Stimulated activated CD8-positive, alpha-beta memory T cell treated with anti-CD3 and anti-CD28 coated beads, Interleukin-15, amount 100 ng/mL, for 48 hours (primary cell): Measurements from ENCODE around the gene ANKRD16.
"Not testable (repeated sequence)": the region's sequence is repeated elsewhere in the genome, so short reads cannot be mapped to it uniquely, and the experiment has no call there.

Source experiments
- DNase-seq, 2 donors: peaks; one replicate each; pipeline ENCODE4 v3.0.0-alpha.2; 2020; ENCODE audit warnings: low read depth in 2 of 2

Gene ANKRD16

DNA sequence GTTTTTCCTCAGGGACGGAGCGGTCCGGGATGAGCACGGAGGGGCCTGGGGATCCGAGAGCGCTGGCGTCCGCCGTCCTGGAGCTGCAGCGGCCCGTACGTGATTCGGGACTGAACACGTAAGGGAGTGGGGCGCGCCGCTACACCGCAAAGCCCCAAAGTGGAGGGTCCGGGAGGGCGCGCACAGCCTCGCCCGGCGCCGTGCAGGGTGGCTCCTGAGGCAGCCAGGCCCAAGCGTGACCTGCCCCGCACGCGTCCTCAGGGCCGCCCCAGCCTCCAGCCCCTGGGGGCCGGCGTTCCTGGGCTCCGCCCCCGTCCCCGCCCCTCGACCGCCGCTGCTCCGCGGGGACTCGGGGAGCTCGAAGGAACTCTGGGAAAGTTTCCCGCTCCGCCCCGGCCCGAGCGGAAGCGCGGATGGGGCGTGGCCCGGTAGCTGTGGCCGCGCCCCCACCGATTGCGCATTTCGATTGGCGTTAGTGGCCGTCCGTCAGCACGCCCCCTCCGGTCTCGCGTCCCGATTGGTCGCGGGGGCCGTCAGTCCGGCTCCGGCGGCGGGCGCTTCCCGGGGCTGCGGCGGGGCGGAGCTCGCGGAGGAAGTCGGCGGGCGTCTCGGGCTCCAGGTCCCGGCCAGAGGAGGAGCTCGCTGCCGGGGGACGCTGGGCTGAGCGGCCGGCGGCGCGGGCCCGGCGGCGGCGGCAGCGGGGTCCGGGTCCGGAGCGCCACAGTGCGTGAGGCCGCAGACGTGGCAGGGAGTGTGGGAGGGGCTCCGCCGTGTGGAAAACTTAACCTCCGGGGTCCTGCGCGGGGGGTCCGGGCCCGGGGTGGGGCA lies at the start of gene ANKRD16, which contains the start of gene FBH1:
TSS of gene ANKRD16 (minus strand) at position 270 of the 828 bp plus-strand sequence. CDS start 539 bp downstream, outside the sequence.
TSS of gene FBH1 (plus strand) at position 620 of the 828 bp plus-strand sequence. CDS start at position 723, 103 bp downstream.
- DNase-seq = peak; percentile 98 to 99

DNA sequence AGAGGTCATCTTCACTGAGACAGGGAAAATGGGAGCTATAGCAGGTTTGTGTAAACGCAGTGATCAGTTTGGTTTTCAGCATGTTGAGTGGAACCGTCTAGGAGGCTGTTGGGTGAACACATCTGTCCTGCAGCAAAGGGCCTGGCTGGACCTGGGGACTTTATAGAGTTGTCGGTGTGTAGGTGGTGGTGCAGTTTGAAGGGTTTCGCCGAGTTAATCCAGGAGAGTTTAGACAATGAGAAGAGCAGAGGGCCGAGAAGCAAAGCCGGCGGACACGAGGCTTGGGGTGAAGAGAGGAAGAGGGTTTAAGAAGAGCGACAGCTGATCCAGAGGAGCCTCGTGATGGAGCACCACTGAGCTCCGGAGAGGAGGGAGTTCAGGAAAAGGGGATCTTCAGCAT lies 48.6 kb upstream of the ANKRD16 start:
- no peak for DNase-seq

DNA sequence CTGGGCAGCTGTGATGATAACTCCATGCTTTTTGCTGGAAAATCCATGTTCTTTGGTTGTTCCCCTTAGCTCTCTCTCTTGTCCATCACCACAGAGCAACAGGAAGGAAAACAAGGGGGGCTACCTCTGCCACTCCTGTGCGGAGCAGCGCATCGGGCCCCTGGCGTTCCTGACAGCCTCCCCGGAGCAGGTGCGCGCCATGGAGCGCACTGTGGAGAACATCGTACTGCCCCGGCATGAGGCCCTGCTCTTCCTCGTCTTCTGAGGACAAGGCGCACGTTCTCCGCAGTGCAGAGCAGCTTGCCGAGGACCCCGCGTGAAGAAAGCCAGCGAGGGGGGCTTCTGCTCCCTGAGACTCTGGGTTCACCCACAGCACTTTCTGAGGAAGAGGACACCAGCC lies 47.3 kb upstream of the ANKRD16 start:
- DNase-seq = no peak

DNA sequence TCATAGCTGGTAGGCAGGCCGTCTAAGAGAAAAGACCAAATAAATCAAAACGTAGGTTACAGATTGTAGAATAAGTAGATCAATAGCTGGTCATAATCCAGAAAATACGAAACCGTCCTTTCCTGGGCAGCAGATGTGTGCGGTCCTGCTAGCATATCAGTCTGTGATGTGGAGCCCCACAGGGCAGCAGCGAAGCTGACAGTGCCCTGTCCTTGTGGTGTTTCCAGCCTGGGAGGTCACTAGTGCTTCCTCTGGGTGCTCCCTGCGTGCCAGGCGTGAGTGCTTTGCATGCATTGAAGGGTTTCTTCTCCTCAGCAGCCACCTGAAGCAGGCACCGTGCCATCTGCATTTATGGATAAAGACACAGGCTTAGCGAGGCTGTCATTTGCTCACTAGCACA lies 45.9 kb upstream of the ANKRD16 start:
- DNase-seq = no peak

DNA sequence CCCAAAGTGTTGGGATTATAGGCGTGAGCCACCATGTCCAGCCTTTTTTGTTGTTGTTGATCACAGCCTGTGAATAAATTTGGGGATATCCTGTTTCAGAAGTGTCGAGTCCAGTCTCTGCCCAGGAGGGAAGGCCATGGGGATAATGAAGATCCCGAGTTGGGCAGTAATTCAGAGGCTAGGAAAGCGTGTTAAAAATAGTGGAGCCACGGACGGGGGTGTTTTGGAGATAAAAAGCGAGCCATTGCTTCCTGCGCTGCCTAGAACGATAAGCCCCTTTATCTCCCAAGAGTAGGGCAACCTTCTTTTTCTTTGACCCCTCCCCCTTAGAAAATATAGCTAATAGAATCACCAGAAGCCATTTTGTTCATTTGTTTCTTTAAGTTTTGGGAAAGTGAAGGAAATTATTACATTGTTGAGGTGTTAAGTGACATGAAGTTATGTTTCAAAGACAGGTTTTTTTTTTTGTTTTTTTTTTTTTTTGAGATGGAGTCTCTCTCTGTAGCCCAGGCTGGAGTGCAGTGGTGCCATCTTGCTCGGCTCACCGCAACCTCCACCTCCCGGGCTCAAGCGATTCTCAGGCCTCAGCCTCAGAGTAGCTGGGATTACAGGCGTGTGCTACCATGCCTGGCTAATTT lies 44.3 kb upstream of the ANKRD16 start:
- DNase-seq = no peak

DNA sequence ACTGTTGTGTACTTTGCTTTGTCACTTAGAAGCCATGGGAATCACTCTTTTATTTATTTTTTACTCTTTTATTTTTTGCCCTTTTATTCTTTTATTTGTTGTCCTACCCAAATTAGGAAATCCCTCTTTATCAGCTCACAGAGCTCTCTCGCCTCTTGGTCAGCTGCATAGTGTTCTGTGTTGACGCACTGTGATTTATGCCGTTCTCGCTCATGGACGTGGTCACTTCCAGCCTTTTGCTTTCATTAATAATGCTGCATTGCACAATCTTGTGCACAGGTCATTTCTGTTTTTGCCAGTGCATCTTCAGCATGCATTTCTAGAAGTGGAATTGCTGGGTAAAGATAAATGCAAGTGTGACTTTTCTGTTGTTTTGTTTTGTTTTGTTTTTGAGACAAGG lies 42.7 kb upstream of the ANKRD16 start:
- no peak for DNase-seq

DNA sequence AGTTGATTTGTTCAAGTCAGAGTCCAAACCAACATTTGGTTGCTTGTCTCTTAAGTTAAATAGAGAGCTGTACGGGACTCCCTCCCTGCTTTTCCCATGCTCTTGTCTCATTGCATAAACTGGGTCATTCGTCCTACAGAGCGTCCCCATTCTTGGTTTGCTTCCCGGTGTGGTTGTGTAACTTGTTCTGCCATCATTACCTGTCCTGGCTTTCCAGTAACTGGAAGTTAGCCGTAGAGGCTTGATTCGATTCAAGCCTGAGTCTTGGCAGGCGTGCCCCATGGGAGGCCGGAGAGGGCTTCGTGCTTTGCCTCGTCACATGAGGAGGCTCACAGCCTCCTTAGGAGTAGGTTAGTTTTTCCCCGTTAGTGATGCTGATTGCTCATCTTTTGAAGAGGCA lies 40.6 kb upstream of the ANKRD16 start:
- no peak for DNase-seq

DNA sequence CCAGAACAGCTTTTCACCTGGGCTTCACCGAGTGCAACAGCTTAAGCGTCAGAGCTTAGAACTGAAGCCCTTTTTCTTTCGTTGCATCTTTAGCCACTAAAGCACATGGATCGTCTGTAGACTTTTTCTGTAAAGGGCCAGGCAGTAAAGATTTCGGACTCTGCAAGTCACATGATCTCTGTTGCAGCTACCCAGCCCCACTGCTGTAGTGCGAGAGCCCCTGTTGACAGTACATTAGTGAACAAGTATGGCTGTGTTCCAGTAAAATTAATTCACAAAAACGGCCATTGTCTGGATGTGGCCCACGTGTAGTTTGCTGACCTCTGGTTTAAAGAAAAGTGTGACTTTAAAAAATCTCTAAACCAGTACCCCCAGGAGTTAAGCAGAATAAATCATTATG lies 39.7 kb upstream of the ANKRD16 start:
- no peak for DNase-seq

DNA sequence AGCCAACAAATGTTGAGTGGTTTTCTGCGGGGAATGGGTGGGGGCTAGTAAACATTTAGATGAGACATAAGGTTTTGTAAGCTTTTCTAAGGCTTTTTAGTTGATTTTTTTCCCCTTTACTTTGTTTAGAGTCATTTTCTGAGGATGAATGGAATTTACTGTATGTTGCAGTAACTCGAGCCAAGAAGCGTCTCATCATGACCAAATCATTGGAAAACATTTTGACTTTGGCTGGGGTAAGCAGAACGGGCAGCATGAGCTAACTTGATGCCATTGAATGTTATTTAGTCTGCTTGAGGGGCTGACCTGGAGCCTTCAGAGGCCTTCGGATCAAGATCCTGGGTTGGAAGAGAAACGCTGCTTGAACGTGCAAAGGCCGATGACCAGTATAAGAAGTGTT lies 37.6 kb upstream of the ANKRD16 start:
- no peak for DNase-seq

DNA sequence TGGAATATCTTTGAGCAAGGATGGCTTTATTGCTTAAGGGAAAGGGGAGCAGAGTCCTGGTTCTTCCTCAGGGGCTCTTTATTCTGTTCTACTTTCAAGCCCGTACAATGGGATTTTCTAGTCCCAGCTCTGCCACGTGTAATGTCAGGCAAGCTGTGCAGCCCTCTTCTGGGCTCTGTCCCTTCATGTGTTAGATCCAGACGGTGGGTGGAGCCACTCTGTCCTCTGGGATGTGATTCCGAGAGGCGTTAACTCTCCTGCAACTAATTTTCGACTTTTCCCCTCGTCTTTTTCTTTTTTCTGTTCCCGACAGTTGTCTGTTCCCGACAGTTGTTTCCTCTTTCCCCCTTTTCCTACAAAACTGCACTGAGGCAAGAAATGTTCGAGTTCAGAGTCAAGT lies 35.2 kb upstream of the ANKRD16 start:
- no peak for DNase-seq

DNA sequence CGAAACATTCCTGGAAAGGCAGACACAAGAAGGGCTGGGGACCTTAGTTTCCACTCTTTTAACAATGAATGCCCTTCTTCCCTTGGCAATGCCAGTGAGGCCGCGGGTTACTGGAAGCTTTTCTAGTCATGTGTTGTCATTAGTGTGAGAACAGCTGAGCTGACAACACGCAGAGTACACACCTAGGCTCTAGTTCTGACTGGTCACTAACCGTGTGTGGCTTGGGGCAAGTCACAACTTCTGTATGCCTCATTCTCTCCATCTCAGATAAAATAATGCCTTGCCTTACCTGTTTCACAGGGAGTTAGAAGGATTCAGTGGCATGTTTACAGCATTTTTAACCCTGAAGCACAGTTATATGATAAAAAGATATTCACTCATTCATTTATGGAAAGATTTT lies 32.1 kb upstream of the ANKRD16 start:
- DNase-seq = no peak

DNA sequence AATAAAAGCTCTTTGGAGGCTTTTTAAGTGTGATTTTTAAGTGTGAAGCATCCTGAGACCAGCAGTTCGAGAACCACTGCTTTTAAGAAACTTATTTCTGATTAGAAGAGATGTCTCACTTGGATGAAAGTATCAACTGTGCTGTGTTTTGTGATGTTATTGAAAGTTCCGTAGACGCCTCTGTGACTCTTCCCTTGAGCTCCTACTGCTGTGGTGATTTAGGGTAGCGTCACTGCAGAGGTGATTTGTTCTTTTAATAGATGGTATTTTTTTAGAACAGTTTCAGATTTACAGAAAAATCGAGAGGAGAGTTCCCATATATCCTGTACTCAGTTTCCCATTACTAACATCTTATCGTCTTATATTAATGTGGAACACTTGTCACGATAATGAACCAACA lies 29.9 kb upstream of the ANKRD16 start:
- no peak for DNase-seq

DNA sequence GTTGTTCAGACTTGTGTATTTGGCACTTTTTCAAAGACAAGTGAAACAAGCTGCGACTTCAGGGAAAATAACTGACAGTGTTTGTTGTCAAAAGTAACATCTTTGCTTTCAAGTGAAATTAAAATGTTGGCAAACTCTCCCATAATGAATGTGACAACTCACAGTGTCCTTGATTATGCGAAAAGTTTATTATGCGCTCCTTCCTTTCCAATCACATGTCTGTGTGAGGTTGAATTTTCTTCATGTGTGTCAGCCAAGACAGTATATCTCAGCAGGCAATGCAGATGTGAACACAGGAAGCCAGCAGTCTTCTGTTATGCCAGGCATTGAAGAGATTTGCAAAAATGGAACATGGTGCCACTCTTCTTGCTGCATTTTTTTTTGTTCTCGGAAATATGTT lies 29.1 kb upstream of the ANKRD16 start:
- DNase-seq = no peak

DNA sequence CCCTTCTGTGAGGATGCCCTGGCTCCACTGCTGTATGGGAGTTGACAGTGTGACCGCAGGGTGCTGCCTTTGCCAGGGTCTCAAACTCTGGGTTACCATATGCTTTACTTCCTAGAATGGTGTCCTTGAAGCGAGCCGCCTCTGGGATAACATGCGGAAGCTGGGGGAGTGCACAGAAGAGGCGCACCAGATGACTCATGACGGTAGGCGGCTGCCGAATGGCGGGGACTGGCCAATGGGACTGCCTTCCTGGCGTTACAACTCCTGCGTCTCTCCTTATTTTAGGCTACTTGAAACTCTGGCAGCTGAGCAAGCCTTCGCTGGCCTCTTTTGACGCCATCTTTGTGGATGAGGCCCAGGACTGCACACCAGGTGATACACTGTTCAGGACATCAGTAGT lies 27.6 kb upstream of the ANKRD16 start:
- no peak for DNase-seq

DNA sequence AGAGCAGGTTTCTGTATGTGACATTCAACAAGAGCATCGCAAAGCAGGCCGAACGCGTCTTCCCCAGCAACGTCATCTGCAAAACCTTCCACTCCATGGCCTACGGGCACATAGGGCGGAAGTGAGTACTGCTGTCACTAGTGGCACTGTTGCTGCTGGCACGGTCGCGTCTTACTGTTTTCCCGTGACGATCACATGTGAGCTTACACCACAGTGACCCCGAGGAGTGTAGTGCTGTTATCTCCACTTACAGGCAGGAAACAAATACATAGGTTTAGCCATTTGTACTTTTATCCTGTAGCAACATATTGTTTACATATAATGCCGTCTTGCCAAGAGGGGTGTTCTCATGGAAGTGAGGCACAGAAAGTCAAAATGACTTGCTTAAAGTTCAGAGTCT lies 25.8 kb upstream of the ANKRD16 start:
- no peak for DNase-seq

DNA sequence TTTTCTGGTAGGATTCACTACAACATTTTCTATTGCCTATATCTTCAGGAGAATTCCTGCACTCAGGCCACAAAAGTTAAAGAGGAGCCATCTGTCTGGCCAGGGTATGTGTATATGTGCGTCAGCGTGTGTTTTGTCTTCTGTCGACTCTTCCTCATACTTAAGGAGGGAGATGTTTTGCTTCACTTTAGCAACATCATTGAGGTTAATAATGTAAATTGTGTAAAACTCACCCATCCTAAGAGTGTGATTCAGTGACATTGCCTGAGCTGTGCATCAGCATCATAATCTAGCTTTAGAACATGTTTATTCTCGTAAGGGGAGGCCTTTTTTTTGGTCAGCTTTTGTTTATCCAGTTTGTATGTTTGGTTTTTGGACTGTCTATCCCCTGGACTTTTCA lies 24.0 kb upstream of the ANKRD16 start:
- no peak for DNase-seq

DNA sequence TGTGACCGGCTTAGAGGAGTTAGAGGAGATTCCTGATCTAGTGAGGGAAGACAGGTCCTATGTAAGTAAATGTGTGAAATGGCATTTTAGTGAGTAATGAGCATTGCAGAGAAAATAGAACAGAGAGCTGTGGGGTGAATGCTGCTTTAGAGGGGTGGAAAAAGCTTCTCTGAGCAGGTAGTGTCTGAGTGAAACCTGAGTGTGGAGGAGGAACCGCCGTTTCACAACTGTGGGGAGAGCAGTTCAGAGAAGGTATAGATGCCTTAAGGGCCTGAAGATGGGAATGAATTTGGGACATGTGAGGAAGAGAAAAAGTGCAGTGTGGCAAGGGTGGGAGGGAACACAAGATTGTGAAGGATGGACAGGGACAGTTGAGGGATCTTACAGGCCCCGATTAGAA lies 22.0 kb upstream of the ANKRD16 start:
- no peak for DNase-seq

DNA sequence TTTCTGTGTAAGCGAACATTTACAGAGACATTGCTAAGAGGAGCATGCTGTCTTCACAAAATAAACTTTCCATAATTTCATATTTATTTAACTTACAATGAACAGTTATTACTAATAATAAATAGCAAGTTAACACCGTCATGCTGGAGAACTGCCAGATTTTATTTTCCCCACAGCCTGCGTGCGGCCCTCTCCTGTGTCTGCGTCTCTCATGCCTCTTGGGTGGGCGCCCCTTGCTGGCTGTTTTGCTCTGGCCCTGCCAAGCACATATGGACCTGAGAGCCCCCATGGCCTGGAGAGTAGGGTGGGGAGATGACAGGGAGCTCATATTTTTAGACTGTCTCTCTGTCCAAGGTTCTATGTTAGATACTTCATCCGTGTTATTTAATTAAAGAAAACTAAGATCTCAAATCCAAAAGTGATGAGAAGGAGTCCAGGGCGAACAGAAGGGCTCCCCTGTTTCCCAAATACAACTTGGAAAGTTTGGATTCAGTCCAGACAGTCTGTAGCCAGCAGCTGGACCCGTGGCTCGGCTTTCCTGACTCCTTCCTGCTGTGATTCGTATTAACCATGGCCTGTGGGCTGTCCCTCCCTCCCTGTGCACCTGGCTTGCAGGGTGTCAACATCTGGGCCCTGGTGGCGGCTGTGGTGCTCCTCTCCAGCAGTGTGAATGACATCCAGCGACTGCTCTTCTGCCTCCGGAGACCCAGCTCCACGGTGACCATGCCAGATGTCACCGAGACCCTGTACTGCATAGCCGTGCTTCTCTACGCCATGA lies 20.8 kb upstream of the ANKRD16 start:
- no peak for DNase-seq

DNA sequence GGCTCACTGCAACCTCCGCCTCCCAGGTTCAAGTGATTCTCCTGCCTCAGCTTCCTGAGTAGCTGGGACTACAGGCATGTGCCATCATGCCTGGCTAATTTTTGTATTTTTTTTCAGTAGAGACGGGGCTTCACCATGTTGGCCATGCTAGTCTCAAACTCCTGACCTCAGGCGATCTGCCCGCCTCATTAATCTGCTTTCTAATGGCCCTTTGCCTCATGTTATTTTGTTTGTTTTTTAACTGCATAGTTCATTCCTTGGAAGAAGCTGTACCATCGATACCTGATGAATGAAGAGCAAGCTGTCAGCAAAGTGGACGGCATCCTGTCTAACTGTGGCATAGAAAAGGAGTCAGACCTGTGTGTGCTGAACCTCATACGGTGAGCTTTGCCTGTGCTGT lies 19.0 kb upstream of the ANKRD16 start:
- not testable (repeated sequence) for DNase-seq

DNA sequence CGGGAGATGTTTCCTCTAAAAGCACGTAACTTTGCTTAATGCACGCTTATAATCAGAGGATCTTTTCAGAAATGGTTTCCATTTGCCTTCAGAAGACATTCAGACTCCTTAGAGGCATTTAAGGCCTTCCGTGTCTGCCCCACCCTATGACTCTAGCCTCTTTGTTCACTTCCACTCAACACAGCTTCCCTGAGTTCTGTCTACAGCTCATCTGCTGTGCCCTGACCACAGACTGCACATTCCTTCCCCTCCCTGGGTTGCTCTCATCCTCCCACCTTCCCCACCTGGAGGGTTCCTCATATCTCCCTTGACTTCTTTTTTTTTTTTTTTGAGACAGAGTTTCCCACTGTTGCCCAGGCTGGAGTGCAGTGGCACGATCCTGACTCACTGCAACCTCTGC lies 17.0 kb upstream of the ANKRD16 start:
- DNase-seq = no peak

DNA sequence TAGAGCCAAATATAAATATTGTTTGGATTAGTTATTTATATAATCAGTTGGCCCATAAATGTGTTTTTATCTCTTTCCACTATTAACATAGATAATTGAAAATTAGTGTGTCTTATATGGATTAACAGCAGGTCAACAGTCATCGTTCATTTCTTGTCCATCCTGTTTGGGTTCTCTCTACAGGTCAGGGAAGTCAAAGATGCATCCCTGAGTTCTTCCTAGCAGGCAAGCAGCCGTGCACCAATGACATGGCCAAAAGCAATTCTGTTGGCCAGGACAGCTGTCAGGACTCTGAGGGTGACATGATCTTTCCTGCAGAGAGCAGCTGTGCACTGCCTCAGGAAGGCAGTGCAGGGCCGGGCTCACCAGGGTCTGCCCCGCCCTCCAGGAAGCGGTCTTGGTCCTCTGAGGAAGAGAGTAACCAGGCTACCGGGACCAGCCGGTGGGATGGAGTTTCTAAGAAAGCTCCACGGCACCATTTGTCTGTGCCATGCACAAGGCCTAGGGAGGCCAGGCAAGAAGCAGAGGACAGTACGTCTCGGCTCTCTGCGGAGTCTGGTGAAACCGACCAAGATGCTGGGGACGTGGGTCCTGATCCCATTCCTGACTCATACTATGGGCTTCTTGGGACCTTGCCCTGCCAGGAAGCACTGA lies 16.3 kb upstream of the ANKRD16 start:
- no peak for DNase-seq

DNA sequence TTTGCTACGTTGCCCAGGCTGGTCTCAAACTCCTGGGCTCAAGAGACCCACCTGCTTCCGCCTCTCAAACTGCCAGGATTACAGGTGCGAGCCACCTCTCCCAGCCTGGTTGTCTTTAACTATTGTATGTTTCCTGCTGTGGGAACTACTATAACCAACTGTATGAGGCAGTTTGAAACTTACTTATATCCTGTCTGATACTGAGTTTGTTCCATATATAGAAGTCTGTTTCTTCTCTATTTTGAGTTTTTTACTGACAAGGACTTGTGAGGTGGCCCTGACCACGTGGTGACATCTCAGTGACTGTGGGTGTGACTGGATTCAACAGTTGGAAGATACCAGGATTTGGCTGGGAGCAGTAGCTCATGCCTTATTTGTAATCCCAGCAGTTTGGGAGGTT lies 14.5 kb upstream of the ANKRD16 start:
- DNase-seq = no peak
